Measurements from ENCODE around the gene ANKS6. TPM values are rescaled to one million over a fixed set of nuclear protein-coding genes. Genes with fewer than 3 reads are reported as not detected.

ANKS6 gene
- total RNA-seq, 2 experiments from 2014 or later = 15.8 to 17.4 TPM

- peaks cover 5% of the 10 kb centered on the region for H3K9me3 Mint-ChIP-seq (ENCODE audit: low read depth)
- intact Hi-C loops (cut with DNase I, micrococcal nuclease) = no loop called here
- CTCF ChIA-PET = interaction anchor here (0.6 kb wide), 1 partner anchor 22 kb away, joined by 3 read pairs; no protein-coding TSS in a partner anchor
- H3K4me1 Mint-ChIP-seq = no peaks in the 10 kb centered on the region
- H3K27ac Mint-ChIP-seq = no peak overlapping the region
- ATAC-seq (no peak), DNase-seq (no peak)
- peaks cover 25% of the 10 kb centered on the region for H3K27me3 Mint-ChIP-seq
- H3K36me3 Mint-ChIP-seq (ENCODE audit: low read depth) = no peaks in the 10 kb centered on the region
- POLR2A ChIA-PET = no interaction called here
- H3K4me3 Mint-ChIP-seq = no peak overlapping the region
Observed at GRCh38 chr9:98726735-98727134, 69.6 kb downstream of the ANKS6 start.

GRCh38 chr9:98724810-98725530 is 71.4 kb downstream of the ANKS6 start:
- no peak overlapping the region for H3K4me3 Mint-ChIP-seq
- no peak overlapping the region for H3K27ac Mint-ChIP-seq
- ChIA-PET POLR2A (interaction anchor here (0.6 kb wide), 1 partner anchor 289 kb away, joined by 3 read pairs; no protein-coding TSS in a partner anchor), CTCF (interaction anchor here (0.6 to 1.3 kb wide), 3 partner anchors 51 to 433 kb away, joined by 3 to 4 read pairs (median 3); no protein-coding TSS in a partner anchor)
- ATAC-seq = no peak
- H3K9me3 Mint-ChIP-seq (ENCODE audit: low read depth) = peaks cover 5% of the 10 kb centered on the region
- H3K27me3 Mint-ChIP-seq = peaks cover 29% of the 10 kb centered on the region
- H3K36me3 Mint-ChIP-seq (ENCODE audit: low read depth) = no peaks in the 10 kb centered on the region
- DNase-seq = no peak
- intact Hi-C loops (cut with DNase I, micrococcal nuclease) = no loop called here
- H3K4me1 Mint-ChIP-seq = no peaks in the 10 kb centered on the region

DNA sequence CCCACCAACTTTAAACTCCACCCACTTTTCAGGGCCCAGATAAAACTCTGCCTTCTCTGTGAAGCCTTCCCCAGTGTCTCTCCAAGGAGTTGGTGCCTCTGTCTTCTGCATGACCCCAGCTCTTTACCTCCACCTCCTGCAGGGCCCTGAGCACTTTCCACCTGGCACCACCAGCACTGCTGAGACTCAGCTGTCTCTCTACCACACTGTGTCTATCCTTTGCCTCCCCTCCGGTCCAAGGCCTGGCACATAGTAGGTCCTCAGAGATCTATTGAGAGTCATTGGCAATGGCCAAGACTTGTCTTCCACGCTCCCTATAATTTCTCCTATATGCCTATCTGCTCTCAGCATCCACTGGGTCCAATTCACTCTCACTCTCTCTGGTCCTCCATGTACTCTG is 74.7 kb downstream of the ANKS6 start:
- peaks cover 38% of the 10 kb centered on the region for H3K27me3 Mint-ChIP-seq
- ChIA-PET POLR2A (no interaction called here), CTCF (no interaction called here)
- DNase-seq (no peak), ATAC-seq (no peak)
- H3K9me3 Mint-ChIP-seq (ENCODE audit: low read depth) = peaks cover 5% of the 10 kb centered on the region
- H3K36me3 Mint-ChIP-seq (ENCODE audit: low read depth) = no peaks in the 10 kb centered on the region
- H3K4me3 Mint-ChIP-seq = no peak overlapping the region
- H3K4me1 Mint-ChIP-seq = no peaks in the 10 kb centered on the region
- intact Hi-C loops (cut with DNase I, micrococcal nuclease) = no loop called here
- H3K27ac Mint-ChIP-seq = no peak overlapping the region

- ChIA-PET CTCF (no interaction called here), POLR2A (no interaction called here)
- Mint-ChIP-seq H3K36me3 (ENCODE audit: low read depth) (no peaks in the 10 kb centered on the region), H3K4me1 (no peaks in the 10 kb centered on the region), H3K27ac (no peak overlapping the region), H3K9me3 (ENCODE audit: low read depth) (peaks cover 5% of the 10 kb centered on the region), H3K4me3 (no peak overlapping the region), H3K27me3 (peaks cover 46% of the 10 kb centered on the region)
- intact Hi-C loops (cut with DNase I, micrococcal nuclease) = no loop called here
- ATAC-seq = no peak
- DNase-seq = no peak
Observed at GRCh38 chr9:98720402-98720801, 76.0 kb downstream of the ANKS6 start.

GRCh38 chr9:98719055-98719454 is 77.3 kb downstream of the ANKS6 start:
- intact Hi-C loops (cut with DNase I, micrococcal nuclease) = no loop called here
- no peaks in the 10 kb centered on the region for H3K4me1 Mint-ChIP-seq
- ChIA-PET POLR2A (no interaction called here), CTCF (no interaction called here)
- peaks cover 3% of the 10 kb centered on the region for H3K9me3 Mint-ChIP-seq (ENCODE audit: low read depth)
- no peak overlapping the region for H3K4me3 Mint-ChIP-seq
- no peak overlapping the region for H3K27ac Mint-ChIP-seq
- no peaks in the 10 kb centered on the region for H3K36me3 Mint-ChIP-seq (ENCODE audit: low read depth)
- DNase-seq (no peak), ATAC-seq (no peak)
- peaks cover 41% of the 10 kb centered on the region for H3K27me3 Mint-ChIP-seq

- intact Hi-C loops (cut with DNase I, micrococcal nuclease) = no loop called here
- no peaks in the 10 kb centered on the region for H3K36me3 Mint-ChIP-seq (ENCODE audit: low read depth)
- H3K4me1 Mint-ChIP-seq = no peaks in the 10 kb centered on the region
- H3K4me3 Mint-ChIP-seq = no peak overlapping the region
- H3K27ac Mint-ChIP-seq = no peak overlapping the region
- peaks cover 47% of the 10 kb centered on the region for H3K27me3 Mint-ChIP-seq
- ChIA-PET POLR2A (no interaction called here), CTCF (no interaction called here)
- no peaks in the 10 kb centered on the region for H3K9me3 Mint-ChIP-seq (ENCODE audit: low read depth)
- no peak for DNase-seq
- no peak for ATAC-seq
Observed at GRCh38 chr9:98714833-98715232, 81.5 kb downstream of the ANKS6 start.

DNA sequence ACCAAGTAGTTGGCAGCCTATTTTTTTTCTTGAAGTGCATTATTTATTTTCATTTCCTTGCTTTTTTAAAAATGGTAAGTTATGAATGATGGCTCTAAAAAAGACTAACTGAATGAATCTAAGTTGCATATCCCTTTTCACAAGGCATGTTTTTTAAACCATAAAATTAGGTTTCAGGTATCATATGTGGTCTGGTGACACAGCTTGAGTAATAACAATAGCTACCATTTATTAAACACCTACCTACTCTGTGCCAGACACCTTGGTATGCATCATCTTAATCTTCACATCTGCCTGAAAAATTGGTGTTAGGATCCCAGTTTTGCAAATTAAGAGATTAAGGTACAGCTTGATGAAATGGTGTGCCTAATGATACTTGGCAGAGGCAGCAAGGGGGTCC is 83.4 kb downstream of the ANKS6 start:
- H3K4me1 Mint-ChIP-seq = no peaks in the 10 kb centered on the region
- ChIA-PET POLR2A (no interaction called here), CTCF (interaction anchor here (0.8 kb wide), 1 partner anchor 74 kb away, joined by 3 read pairs; no protein-coding TSS in a partner anchor)
- peaks cover 47% of the 10 kb centered on the region for H3K27me3 Mint-ChIP-seq
- ATAC-seq (no peak), DNase-seq (no peak)
- H3K4me3 Mint-ChIP-seq = no peak overlapping the region
- H3K9me3 Mint-ChIP-seq (ENCODE audit: low read depth) = no peaks in the 10 kb centered on the region
- H3K27ac Mint-ChIP-seq = no peak overlapping the region
- intact Hi-C loops (cut with DNase I, micrococcal nuclease) = no loop called here
- no peaks in the 10 kb centered on the region for H3K36me3 Mint-ChIP-seq (ENCODE audit: low read depth)

DNA sequence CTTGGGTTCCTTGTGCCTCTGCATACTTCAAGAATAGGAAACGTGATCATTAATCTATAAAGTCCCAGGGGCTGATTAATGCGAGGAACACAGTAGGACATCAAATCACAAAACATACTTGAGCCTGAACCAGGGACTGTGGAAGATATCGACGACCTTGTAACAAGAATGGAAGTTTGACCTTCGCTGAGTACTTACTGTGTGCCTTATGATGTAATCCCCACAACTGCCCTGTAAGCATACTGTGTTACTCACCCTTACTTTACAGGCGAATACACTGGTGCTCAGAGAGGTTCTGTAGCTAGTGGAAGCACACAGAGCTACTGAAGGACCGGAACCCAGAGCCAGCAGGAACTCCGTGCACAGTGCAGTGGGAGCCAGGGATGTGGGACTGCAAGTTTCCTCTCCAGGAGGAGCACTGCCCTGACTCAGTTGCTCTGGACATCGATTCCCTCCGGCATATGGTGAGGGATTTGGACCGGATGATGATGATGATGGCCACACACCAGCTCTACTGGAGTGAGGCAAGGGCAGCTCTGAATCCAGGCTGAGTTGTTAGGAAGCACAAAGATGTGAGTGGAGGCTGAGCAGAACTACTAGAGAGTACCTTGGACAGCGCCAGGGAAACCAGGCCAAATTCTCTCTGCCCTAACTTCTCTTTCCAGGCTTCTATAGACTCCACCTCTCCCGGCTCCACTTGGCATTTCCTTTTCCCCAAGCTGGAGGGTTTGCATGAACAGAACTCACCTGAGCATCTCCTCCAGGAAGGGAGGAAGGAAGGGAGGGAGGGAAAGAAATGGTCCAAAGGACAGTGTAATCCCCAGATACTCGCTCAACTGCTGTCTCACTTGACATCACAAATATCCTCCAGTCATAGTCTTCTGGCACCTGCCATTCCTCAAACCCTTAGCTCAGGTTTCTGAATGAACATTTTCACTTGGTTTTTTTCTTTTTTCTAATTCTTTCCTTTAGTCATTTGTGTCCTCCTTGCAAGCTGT is 86.1 kb downstream of the ANKS6 start:
- POLR2A ChIA-PET = no interaction called here
- Mint-ChIP-seq H3K9me3 (ENCODE audit: low read depth) (no peaks in the 10 kb centered on the region), H3K27me3 (peaks cover 45% of the 10 kb centered on the region), H3K27ac (no peak overlapping the region), H3K4me3 (no peak overlapping the region), H3K4me1 (no peaks in the 10 kb centered on the region), H3K36me3 (ENCODE audit: low read depth) (no peaks in the 10 kb centered on the region)
- DNase-seq (no peak), ATAC-seq (no peak)
- CTCF ChIA-PET = no interaction called here
- intact Hi-C loops (cut with DNase I, micrococcal nuclease) = loop anchor here (10.0 kb wide), 3 partner anchors 175 to 505 kb away; no protein-coding TSS in a partner anchor

GRCh38 chr9:98708933-98709911 is 87.1 kb downstream of the ANKS6 start, which contains the start of gene GABBR2:
GABBR2 (minus strand) TSS chr9:98708935; CDS start chr9:98708737, 198 bp downstream.
- POLR2A ChIA-PET = no interaction called here
- H3K36me3 Mint-ChIP-seq (ENCODE audit: low read depth) = no peaks in the 10 kb centered on the region
- intact Hi-C loops (cut with DNase I, micrococcal nuclease) = loop anchor here (10.0 kb wide), 3 partner anchors 174 to 504 kb away; no protein-coding TSS in a partner anchor
- H3K4me3 Mint-ChIP-seq = no peak within 1 kb of the TSS
- ATAC-seq = no peak
- no peaks in the 10 kb centered on the region for H3K9me3 Mint-ChIP-seq (ENCODE audit: low read depth)
- no peak within 1 kb of the TSS for H3K27ac Mint-ChIP-seq
- H3K27me3 Mint-ChIP-seq = peaks cover 49% of the 10 kb centered on the region
- peak; percentile 11 for DNase-seq
- CTCF ChIA-PET = no interaction called here
- H3K4me1 Mint-ChIP-seq = no peaks in the 10 kb centered on the region

DNA sequence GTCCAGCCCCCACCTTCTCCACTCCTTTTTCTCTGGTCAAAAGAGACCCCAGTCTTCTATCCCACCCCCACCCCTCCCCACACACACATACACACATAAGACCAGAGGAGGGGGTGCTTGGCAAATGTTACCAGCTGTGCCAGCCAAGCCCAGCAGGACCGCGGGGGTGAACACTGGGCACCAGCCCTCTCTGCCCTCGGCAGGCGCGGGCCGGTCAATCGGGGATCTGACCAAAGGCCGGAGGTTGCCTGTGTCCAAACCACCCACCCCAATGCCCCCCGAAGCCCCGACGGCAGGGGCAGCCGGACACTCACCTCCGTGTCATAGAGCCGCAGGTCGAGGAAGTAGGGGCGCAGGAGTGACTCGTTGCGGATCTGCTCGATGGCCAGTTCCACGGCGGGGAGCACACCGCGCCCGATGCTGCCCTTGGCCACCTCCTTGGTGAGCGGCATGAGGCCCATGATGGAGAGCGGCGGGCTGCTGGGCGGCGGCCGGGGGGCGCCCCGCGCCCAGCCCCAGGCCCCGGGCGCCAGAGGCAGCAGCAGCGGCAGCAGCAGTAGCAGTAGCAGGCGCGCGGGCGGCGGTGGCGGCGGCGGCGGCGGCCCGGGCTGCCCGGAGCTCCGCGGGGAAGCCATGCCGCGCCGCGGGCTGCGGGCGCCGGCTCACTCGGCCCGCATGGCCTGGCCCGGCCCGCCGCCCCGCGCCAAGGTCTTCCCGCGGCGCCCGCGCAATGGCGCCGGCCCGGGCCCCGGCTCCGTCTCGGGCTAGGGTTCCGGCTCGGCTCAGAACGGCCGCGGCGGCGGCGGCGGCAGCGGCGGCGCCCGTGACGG is 88.0 kb downstream of the ANKS6 start:
- intact Hi-C loops (cut with DNase I, micrococcal nuclease) = loop anchor here (10.0 kb wide), 3 partner anchors 174 to 504 kb away; no protein-coding TSS in a partner anchor
- H3K9me3 Mint-ChIP-seq (ENCODE audit: low read depth) = no peaks in the 10 kb centered on the region
- CTCF ChIA-PET = no interaction called here
- DNase-seq (peak; percentile 10), ATAC-seq (no peak)
- H3K36me3 Mint-ChIP-seq (ENCODE audit: low read depth) = no peaks in the 10 kb centered on the region
- no peak overlapping the region for H3K4me3 Mint-ChIP-seq
- H3K27me3 Mint-ChIP-seq = peaks cover 49% of the 10 kb centered on the region
- no peak overlapping the region for H3K27ac Mint-ChIP-seq
- H3K4me1 Mint-ChIP-seq = no peaks in the 10 kb centered on the region
- POLR2A ChIA-PET = no interaction called here

Measured in activated CD4-positive, alpha-beta T cell treated with anti-CD3 and anti-CD28 coated beads for 36 hours (primary cell).